ENCODE results near the gene PRSS2.

PRSS2 gene

GRCh38 chr7:142788303-142789289, 17.8 kb downstream of the PRSS2 start:
- no peak for DNase-seq

DNA sequence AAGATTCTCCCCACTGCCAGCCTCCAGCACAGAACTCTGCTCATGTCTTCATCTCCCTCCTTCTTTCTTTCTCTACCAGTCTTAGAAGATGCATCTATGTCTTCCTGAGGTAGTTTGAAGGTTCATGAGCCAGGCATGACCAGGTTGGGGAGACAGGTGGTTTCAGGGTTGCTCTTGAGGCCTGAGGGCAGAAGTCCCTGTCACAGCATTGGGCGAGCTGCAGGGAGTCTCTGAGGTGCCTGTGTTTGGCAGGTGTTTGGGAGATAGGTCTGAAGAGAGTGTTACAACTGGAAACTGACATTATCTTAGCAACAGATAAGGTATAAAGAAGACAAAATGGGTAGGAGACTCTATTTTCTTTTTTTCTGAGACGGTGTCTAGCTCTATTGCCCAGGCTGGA, 18.7 kb downstream of the PRSS2 start:
- DNase-seq: no peak

DNA sequence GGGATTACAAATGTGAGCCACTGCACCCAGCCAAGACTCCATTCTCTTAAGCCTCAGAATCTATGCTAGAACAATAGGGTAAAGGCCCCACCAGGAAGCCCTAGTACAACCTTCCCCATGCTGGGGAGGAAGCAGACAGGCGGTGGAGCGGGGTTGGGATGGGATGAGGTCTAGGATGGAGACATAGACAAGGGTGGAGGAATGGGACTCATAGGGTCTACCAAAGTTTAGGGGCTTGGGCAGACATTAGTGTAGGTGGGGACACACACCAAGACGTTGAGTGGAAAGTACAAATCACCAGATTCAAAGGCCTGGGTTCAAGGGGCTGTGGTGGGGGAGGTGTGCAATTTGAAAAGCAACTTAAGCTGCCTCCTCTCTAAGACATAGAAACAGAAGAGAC, 19.3 kb downstream of the PRSS2 start:
- no peak for DNase-seq

DNA sequence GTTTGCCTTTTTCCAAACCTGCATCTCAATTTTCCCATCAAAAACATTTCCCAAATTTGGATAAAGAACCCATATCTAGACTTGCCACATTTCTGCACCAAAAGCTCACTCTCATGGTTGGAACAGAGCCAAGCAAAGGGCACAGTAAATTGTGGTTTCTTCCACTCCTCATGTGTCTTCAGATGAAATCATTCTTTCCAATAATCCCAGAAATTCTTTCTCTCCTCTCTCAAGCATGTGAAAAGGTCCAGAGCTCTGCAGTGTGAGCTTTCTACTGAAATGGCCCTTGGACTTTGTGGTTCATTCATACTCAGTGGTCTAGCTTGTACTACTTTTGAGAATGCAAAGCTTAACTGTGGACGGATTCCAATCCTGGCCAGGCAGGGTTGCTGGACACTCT, 19.8 kb downstream of the PRSS2 start:
- no peak for DNase-seq

DNA sequence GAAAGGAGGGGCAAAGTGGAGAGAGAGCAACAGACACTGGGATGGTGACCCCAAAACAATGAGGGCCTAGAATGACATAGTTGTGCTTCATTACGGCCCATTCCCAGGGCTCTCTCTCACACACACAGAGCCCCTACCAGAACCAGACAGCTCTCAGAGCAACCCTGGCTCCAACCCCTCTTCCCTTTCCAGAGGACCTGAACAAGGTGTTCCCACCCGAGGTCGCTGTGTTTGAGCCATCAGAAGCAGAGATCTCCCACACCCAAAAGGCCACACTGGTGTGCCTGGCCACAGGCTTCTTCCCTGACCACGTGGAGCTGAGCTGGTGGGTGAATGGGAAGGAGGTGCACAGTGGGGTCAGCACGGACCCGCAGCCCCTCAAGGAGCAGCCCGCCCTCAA, 20.7 kb downstream of the PRSS2 start:
- DNase-seq: no peak

GRCh38 chr7:142792129-142792528, 21.4 kb downstream of the PRSS2 start:
- DNase-seq: no peak

- DNase-seq: no peak
Observed at GRCh38 chr7:142792593-142792992, 21.8 kb downstream of the PRSS2 start.

GRCh38 chr7:142793156-142793555, 22.4 kb downstream of the PRSS2 start:
- no peak for DNase-seq

- DNase-seq: no peak
Observed at GRCh38 chr7:142795339-142795863, 24.6 kb downstream of the PRSS2 start.

GRCh38 chr7:142796001-142796500, 25.3 kb downstream of the PRSS2 start:
- no peak for DNase-seq

GRCh38 chr7:142796501-142797390, 26.0 kb downstream of the PRSS2 start:
- no peak for DNase-seq

GRCh38 chr7:142797391-142798377, 26.9 kb downstream of the PRSS2 start:
- DNase-seq: no peak

DNA sequence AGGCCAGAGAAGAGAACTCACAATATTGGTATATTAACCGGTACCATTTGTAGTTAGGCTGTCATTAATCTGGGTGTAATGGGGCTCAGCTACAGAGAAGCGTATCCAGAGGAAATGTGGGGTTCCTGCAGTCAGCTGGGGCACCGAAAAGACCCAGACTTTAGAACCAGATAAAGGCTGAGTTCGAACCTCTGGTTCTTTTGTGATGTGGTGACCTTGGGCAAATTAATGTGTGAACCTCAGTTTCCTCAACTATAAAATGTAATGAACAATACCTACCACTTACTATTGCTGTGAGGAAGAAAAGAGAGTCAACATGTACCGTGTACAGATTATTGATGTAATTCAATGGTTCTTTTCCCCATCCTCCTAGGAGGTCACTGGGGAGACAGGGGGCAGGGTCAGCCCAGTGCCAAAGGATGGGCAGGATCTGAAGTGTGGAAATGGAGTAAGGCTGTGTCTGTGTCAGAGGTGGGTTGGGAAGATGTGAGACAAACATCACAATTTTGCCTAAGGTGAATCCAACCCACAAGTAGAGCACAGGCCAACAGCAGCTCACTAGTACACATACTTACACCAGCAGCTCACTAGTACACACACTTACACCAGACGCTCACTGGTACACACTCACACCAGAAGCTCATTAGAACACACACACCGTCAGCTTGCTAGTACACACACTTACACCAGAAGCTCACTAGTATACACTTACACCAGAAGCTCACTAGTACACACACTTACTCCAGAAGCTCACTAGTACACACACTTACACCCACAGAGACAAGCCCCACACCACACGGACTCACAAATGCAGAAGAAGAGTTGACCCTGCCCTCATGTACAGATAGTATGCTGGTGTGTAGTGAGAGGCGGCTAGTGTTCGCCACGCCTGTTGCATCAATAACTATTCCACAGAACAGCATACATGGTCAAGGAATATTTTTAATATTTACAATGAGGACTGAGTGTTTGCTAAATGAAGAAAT, 28.0 kb downstream of the PRSS2 start:
- no peak for DNase-seq

- no peak for DNase-seq
Observed at GRCh38 chr7:142799437-142799835, 28.7 kb downstream of the PRSS2 start.

GRCh38 chr7:142800088-142800487, 29.3 kb downstream of the PRSS2 start:
- no peak for DNase-seq

DNA sequence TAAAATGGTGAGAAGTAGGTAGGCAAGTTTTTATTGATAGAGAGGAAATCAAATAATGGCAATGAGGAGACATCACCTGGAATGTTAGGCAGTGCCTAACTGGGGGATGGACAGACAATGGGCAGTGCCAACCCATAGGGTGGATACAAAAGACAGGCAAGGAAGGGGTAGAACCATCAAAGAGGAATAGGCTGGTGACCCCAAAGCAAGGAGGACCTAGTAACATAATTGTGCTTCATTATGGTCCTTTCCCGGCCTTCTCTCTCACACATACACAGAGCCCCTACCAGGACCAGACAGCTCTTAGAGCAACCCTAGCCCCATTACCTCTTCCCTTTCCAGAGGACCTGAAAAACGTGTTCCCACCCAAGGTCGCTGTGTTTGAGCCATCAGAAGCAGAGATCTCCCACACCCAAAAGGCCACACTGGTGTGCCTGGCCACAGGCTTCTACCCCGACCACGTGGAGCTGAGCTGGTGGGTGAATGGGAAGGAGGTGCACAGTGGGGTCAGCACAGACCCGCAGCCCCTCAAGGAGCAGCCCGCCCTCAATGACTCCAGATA, 30.0 kb downstream of the PRSS2 start:
- DNase-seq: no peak

DNA sequence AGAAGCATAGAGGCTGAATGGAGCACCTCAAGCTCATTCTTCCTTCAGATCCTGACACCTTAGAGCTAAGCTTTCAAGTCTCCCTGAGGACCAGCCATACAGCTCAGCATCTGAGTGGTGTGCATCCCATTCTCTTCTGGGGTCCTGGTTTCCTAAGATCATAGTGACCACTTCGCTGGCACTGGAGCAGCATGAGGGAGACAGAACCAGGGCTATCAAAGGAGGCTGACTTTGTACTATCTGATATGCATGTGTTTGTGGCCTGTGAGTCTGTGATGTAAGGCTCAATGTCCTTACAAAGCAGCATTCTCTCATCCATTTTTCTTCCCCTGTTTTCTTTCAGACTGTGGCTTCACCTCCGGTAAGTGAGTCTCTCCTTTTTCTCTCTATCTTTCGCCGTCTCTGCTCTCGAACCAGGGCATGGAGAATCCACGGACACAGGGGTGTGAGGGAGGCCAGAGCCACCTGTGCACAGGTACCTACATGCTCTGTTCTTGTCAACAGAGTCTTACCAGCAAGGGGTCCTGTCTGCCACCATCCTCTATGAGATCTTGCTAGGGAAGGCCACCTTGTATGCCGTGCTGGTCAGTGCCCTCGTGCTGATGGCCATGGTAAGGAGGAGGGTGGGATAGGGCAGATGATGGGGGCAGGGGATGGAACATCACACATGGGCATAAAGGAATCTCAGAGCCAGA, 31.0 kb downstream of the PRSS2 start:
- DNase-seq: no peak

GRCh38 chr7:142802301-142802700, 31.5 kb downstream of the PRSS2 start:
- DNase-seq: no peak

- DNase-seq: no peak
Observed at GRCh38 chr7:142803901-142804300, 33.1 kb downstream of the PRSS2 start.

GRCh38 chr7:142804728-142805207, 34.0 kb downstream of the PRSS2 start:
- no peak for DNase-seq

All from NCI-H748 treated with DMSO at 0.1 percent for 48 hours (cell line).